ENCODE measurements around the gene KRTAP4-7. TPM values are rescaled to one million over a fixed set of nuclear protein-coding genes. Genes with fewer than 3 reads are reported as not detected.
"Not testable (repeated sequence)": the region's sequence is repeated elsewhere in the genome, so short reads cannot be mapped to it uniquely, and the experiment has no call there.

KRTAP4-7 gene
- polyA plus RNA-seq, 1 donor from 2014 or later = not detected

DNA sequence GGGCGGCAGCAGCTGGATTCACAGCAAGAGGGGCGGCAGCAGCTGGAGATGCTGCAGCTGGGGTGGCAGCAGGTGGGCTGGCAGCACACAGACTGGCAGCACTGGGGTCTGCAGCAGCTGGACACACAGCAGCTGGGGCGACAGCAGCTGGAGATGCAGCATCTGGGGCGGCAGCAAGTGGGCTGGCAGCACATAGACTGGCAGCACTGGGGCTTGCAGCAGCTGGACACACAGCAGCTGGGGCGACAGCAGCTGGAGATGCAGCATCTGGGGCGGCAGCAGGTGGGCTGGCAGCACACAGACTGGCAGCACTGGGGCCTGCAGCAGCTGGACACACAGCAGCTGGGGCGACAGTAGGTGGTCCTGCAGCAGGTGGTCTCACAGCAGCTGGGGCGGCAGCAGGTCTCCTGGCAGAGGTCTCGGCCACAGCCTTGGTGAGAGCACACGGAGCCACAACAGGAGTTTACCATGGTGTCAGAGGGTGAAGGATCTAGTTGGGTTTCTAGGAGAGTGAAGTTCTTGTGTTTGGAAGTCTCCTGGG, 34.0 kb downstream of the KRTAP4-7 start, which contains the start of gene KRTAP4-11:
Gene KRTAP4-11, minus strand, starts transcription at position 528 of the 541 bp plus-strand sequence. Its CDS starts 58 bp downstream, at position 470.
- Mint-ChIP-seq H3K4me3 (peak within 1 kb of the TSS in 2 of 4 donors; percentile 25 to 85), H3K27ac (peak within 1 kb of the TSS; percentile 15 to 63 (median 49)), H3K4me1 (peaks cover 2 to 43% (median 35%) of the 10 kb centered on the region in 3 donors)
- not testable (repeated sequence) for H3K9me3 Mint-ChIP-seq, H3K36me3 Mint-ChIP-seq, H3K27me3 Mint-ChIP-seq

DNA sequence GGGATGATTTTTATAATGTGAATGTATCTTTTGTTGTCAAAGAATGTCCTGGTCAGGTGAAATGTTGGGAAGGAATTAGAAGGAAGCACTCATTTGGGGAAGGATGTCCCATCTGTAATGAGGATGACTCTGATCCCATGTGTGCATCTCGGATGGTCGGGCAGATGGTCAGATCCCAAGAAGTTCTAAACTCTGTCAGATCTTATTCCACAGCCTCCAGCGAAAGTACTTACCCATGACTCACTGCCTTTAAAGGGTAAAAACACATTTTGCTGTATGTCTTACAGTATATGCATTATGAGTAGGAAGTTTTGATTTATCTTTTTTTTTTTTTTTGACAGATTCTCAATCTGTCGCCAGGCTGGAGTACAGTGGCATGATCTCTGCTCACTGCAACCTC, 34.8 kb downstream of the KRTAP4-7 start:
- H3K4me3 Mint-ChIP-seq = peak overlapping the region in 2 of 4 donors; percentile 25 to 36
- H3K27me3 Mint-ChIP-seq = peaks cover 14% of the 10 kb centered on the region
- peak overlapping the region in 1 of 3 donors; percentile 49 for H3K27ac Mint-ChIP-seq
- H3K9me3 Mint-ChIP-seq = peaks cover 0 to 7% (median 2%) of the 10 kb centered on the region in 3 donors
- no peaks in the 10 kb centered on the region for H3K36me3 Mint-ChIP-seq
- peaks cover 2 to 48% (median 41%) of the 10 kb centered on the region in 3 donors for H3K4me1 Mint-ChIP-seq

DNA sequence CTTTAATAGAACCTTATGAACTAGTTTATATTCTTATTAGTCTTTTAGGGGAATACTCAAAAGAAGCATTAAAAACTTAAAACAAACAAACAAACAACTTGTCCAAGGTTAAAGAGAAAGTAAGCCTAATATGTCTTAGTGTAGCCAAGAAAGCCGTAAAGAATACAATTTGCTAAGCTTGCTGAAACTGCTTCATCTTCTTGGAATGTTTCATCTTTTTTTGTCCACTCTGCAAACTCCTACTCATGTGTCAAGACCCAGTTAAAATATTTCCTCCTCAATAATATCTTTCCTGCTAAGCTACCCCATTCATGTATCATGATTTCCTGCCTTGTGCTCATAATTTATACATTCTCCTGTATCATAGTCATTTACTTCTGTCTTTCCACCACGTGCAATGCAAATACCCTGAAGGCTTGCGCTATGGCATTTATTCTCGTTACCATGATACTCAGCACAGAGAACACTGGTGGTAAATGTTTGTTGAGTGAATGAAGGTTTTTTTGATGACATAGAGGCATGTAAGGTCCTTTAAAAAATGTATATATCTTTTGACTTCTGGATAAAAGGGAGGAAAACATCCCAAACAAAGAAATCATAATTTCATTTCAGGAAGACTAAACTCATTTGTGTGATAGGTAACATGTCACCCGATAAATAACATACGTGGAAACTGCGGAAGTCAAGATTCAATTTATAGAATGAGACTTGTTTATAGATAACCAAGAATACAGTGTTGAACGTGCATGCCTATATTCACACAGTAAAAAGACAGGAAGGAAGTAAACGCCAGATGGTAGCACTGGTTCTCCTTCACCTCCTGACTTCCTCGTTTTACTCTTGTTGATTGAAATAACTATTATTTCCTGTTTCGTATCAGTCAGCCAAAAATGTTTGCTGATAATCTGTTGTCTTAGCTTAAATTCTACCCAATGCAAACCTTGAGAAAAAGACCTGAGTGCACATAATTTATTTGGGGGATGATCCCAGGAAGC, 36.0 kb downstream of the KRTAP4-7 start:
- H3K27ac Mint-ChIP-seq = peak overlapping the region; percentile 89 to 92 (median 89)
- not testable (repeated sequence) for H3K36me3 Mint-ChIP-seq, H3K9me3 Mint-ChIP-seq
- H3K4me3 Mint-ChIP-seq = peak overlapping the region in 3 of 4 donors; percentile 30 to 63 (median 59)
- peaks cover 14% of the 10 kb centered on the region for H3K27me3 Mint-ChIP-seq
- peaks cover 2 to 53% (median 45%) of the 10 kb centered on the region in 3 donors for H3K4me1 Mint-ChIP-seq

DNA sequence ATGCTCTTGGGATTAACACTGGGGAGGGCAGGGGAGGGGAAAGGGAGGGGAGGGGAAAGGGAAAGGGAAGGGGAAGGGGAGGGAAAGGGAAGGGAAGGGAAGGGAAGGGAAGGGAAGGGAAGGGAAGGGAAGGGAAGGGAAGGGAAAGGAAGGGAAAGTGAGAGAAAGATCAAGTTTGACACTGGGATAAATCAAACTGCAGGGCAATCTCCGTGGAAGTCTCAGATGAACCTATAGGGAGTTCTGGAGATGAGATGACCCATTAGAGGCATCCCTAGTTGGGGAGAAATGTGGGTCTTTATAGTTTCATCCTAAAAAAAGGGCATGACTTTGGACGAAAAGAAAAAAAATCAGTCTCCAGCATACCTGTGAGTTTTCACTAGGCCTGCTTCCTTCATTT, 37.8 kb downstream of the KRTAP4-7 start:
- Mint-ChIP-seq H3K9me3 (peaks cover 0 to 5% (median 5%) of the 10 kb centered on the region in 3 donors), H3K27ac (no peak overlapping the region), H3K27me3 (peaks cover 10% of the 10 kb centered on the region), H3K36me3 (no peaks in the 10 kb centered on the region), H3K4me1 (peaks cover 2 to 40% (median 31%) of the 10 kb centered on the region in 3 donors), H3K4me3 (no peak overlapping the region)

DNA sequence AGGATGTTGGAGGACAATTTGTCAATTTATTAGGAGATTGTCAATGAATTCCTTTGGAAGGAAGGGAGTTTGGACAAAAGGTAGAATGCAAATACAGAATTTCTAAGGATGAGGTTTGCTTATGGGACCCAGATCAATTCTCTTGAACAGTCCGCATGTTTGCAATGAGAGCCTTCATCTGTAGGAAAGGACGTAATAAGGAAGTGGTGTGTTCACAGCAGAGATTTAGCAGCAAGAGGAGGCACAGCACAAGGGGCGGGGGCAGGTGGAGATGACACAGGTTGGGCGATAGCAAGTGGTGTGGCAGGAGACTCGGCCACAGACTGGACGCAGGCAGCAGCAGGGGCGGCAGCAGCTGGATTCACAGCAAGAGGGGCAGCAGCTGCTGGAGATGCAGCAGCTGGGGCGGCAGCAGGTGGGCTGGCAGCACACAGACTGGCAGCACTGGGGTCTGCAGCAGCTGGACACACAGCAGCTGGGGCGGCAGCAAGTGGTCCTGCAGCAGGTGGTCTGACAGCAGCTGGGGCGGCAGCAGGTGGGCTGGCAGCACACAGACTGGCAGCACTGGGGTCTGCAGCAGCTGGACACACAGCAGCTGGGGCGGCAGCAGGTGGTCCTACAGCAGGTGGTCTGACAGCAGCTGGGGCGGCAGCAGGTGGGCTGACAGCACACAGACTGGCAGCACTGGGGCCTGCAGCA, 39.5 kb downstream of the KRTAP4-7 start:
- peak overlapping the region in 2 of 4 donors; percentile 1 to 72 for H3K4me3 Mint-ChIP-seq
- peaks cover 2 to 34% (median 30%) of the 10 kb centered on the region in 3 donors for H3K4me1 Mint-ChIP-seq
- H3K27me3 Mint-ChIP-seq, H3K36me3 Mint-ChIP-seq, H3K9me3 Mint-ChIP-seq: not testable (repeated sequence)
- peak overlapping the region in 2 of 3 donors; percentile 10 to 27 for H3K27ac Mint-ChIP-seq

DNA sequence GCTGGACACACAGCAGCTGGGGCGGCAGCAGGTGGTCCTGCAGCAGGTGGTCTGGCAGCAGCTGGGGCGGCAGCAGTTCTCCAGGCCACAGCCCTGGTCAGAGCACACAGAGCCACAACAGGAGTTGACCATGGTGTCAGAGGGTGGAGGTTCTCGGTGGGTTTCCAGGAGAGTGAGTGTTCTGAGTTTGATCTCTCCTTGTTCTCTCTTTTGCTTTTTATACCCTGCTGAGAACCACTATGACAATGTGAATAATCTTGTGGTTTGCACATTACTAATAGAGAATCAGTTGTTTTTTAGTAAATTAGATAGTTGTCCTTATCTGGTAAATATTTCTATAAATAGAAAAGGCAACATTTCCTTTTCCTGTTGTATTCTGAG, 40.0 kb downstream of the KRTAP4-7 start, which contains the start of gene KRTAP4-12:
Gene KRTAP4-12, minus strand, starts transcription at position 192 of the 381 bp plus-strand sequence. Its CDS starts 60 bp downstream, at position 132.
- H3K36me3 Mint-ChIP-seq, H3K27me3 Mint-ChIP-seq, H3K9me3 Mint-ChIP-seq: not testable (repeated sequence)
- Mint-ChIP-seq H3K4me1 (peaks cover 2 to 34% (median 32%) of the 10 kb centered on the region in 3 donors), H3K27ac (peak within 1 kb of the TSS in 2 of 3 donors; percentile 10 to 27), H3K4me3 (peak within 1 kb of the TSS in 2 of 4 donors; percentile 1 to 72)

DNA sequence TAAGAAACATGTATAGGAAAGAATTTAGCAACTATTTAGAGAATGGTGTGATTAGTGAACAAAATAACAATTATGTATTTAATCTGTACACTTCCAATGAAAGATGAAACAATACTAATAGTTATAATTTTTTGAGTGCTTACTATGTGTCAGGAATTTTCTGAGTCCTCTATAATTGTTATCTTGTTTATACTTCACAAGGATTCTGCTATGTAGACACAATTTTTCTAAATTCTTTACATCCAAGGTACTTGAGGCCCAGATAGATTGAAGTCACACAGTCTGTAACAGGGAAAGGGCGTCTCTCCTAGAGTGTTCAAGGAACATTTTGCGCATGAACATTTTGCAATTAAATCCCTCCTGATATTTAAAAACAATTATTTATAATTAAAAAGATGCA, 41.1 kb downstream of the KRTAP4-7 start:
- Mint-ChIP-seq H3K36me3 (no peaks in the 10 kb centered on the region), H3K27ac (no peak overlapping the region), H3K9me3 (peaks cover 3 to 7% (median 6%) of the 10 kb centered on the region in 3 donors), H3K4me1 (peaks cover 1 to 34% (median 32%) of the 10 kb centered on the region in 3 donors), H3K27me3 (peaks cover 5% of the 10 kb centered on the region), H3K4me3 (no peak overlapping the region)

DNA sequence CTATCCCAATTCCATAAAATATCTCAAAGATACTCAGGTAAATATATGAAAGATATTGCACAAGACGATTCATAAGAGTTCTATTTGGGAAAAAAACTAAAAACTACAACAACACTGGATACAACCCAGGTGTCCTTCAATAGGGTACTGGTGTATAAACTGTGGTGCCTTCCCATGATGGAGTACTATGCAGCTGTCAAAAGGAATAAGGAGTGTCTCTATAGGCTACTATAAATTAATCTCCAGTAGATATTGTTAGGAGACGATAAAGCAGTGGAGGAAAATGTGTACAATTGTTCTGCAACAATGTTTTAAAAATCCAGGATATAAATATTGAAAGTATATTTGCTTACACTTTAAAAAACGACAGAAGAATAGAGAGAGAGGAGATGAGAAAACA, 42.5 kb downstream of the KRTAP4-7 start:
- no peak overlapping the region for H3K4me3 Mint-ChIP-seq
- peak overlapping the region in 1 of 3 donors; percentile 25 for H3K27ac Mint-ChIP-seq

DNA sequence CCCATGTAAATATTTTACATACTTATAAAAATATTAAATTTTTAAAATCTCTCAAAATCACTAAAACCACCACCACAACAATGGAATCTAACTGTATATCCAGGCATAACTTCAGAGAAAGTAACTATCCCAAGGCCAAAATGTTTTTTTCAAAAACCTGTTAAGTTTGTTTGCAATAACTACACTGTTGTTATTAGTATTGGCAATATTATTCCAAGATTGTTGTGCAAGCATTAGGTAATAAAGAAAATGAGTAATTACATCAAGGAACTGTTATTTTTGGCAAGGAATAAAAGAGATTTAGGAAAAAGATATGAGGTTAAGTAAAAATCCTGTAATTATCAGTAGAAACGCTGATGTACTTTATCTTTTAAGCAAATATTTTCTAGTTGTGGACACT, 43.4 kb downstream of the KRTAP4-7 start:
- Mint-ChIP-seq H3K9me3 (peaks cover 0 to 7% (median 4%) of the 10 kb centered on the region in 3 donors), H3K4me3 (no peak overlapping the region), H3K27me3 (peaks cover 5% of the 10 kb centered on the region), H3K27ac (no peak overlapping the region), H3K36me3 (no peaks in the 10 kb centered on the region), H3K4me1 (peaks cover 0 to 39% (median 38%) of the 10 kb centered on the region in 3 donors)

More for the DNA sequence above, 42.5 kb downstream of the KRTAP4-7 start:
- no peaks in the 10 kb centered on the region for H3K36me3 Mint-ChIP-seq
- peaks cover 0 to 33% (median 31%) of the 10 kb centered on the region in 3 donors for H3K4me1 Mint-ChIP-seq
- peaks cover 0 to 7% (median 6%) of the 10 kb centered on the region in 3 donors for H3K9me3 Mint-ChIP-seq
- H3K27me3 Mint-ChIP-seq = peaks cover 5% of the 10 kb centered on the region

DNA sequence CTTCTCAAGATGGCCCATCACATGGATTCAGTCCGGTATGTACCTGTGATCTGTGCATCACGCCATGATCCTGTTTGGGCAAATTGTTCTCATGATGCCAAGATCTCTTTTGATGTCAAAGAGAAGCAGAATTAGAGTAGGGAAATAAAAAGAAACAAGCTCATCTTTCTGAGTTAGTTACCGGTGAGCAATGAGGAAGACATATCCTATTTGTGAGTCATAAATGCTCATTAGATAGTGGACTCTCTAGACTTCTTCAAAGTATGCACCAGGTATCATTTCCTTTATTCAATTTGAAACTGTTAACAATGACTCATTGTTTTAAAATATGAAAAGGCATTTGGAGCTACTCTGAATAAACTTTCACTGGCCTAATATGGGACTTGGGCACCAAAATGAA, 48.0 kb downstream of the KRTAP4-7 start:
- no peaks in the 10 kb centered on the region for H3K27me3 Mint-ChIP-seq
- no peak overlapping the region for H3K4me3 Mint-ChIP-seq
- H3K4me1 Mint-ChIP-seq = peaks cover 0 to 29% (median 28%) of the 10 kb centered on the region in 3 donors
- no peaks in the 10 kb centered on the region for H3K36me3 Mint-ChIP-seq
- H3K9me3 Mint-ChIP-seq = peaks cover 1 to 9% (median 3%) of the 10 kb centered on the region in 3 donors
- H3K27ac Mint-ChIP-seq = no peak overlapping the region

DNA sequence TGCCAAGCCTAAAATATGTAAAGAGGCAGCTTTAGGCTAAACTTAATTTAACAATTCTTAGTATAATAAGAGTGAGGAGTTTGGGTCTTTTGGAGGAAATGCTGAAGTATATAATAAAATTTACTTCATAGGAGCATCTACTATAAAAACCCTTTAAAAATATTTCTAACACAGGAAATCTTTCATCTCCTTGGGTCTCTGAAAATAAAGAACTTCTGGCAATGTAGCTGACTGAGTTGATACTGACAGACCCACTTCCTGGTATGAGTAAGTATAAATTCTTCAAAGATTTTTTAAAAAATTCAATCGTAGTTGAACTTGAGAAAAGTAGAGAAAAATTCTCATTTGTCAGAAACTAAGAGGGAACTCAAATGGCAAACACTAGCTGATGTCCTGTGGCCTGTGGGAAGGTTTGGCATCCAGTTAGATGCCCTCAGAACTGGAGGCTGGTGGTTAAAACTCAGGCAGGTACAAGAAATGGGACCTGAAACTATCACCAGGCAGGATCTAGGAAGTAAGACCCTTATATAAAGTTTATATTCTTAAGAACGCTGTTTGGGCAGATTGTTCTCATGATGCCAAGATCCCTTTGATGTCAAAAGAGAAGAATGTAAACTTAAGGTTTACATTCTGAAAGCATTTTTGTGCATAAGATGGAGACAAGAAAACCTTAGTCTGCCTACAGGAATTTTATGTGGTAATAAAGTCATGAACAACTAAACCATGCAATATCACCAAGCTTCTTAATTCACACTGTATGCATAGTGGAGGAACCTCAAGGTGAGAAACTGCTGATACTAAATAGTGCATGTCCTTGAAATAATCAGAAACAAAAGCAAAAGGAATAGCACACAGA, 50.2 kb downstream of the KRTAP4-7 start:
- peak overlapping the region in 1 of 3 donors; percentile 57 for H3K27ac Mint-ChIP-seq
- H3K4me1 Mint-ChIP-seq = peaks cover 0 to 26% (median 22%) of the 10 kb centered on the region in 3 donors
- no peaks in the 10 kb centered on the region for H3K36me3 Mint-ChIP-seq
- peaks cover 5 to 8% (median 5%) of the 10 kb centered on the region in 3 donors for H3K9me3 Mint-ChIP-seq
- H3K4me3 Mint-ChIP-seq = no peak overlapping the region
- no peaks in the 10 kb centered on the region for H3K27me3 Mint-ChIP-seq

Measured in IgD-negative memory B cell (primary cell).